HG03039 (cell line): ENCODE measurements around the gene GADD45G.

Experiments
- ATAC-seq: cut with Tn5 transposase; IDR thresholded peaks from one replicate; pipeline ENCODE4 v1.9.1; 2021; ENCODE audit warnings: mild to moderate bottlenecking, moderate library complexity; ENCODE audit not compliant: unreplicated experiment

The GADD45G gene

DNA sequence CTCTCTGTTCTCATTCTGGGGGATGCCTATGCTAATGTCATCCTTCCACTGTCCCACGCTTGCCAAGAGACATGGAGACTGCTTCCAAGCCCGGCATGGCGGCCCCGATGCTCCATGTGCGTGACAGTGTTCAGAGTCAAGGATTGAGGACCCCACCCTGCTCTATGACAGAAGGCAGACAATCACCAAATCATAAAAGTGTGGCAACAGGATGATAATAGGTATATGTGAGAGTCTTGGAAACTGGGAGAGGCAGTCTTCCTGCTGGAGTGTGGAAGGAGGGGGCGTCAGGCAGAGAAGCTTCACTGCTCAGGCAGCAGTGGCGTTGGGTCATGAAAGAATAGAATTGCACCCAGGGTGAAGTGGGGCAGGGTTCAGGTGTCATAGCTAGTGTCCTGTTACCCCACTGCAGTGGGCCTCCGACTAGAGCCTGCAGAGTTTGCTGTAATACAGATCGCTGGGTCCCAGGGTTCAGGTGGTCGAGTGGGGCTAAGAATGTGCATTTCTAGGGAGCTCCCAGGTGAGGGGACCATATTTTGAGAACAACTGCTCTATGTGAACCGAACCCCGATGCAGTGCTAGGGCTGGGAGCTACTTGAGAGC, 12.5 kb upstream of the GADD45G start:
- ATAC-seq: no peak

DNA sequence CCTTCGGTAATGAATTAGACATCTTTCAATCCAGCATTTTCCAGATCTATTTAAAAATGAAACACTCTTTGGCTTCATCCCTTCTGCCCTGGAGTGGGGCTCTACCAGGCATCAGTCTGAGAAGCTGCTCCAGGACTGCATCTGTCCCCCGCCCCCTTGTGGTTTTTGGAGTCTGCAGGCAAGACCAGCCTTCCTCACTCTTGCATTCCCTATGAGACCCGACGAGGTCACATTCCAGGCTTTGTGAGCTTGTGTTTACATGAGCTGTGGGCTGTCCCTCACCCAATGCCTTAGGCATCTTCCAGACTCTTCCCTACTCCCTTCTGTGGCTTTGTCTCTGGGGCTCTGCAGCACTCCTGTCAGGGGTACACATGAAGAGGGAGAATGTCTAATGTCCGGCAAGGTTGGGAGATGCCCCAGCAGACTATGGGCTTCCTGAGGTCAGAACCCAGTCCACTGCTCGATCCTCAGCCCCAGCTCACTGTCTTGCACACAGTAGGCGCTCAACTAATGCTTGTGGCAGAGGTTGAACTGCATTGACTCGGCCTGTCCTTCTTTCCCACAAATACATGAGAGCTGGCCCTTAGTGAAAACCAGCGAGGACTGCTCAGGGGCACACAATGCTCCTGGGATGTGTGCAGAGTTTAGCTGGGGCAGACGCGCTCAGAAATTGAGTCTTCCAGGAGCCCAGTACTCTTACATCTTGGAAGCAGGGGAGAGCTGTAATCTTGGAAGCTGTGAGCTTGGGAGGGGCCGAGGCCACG, 11.7 kb upstream of the GADD45G start:
- ATAC-seq: no peak

DNA sequence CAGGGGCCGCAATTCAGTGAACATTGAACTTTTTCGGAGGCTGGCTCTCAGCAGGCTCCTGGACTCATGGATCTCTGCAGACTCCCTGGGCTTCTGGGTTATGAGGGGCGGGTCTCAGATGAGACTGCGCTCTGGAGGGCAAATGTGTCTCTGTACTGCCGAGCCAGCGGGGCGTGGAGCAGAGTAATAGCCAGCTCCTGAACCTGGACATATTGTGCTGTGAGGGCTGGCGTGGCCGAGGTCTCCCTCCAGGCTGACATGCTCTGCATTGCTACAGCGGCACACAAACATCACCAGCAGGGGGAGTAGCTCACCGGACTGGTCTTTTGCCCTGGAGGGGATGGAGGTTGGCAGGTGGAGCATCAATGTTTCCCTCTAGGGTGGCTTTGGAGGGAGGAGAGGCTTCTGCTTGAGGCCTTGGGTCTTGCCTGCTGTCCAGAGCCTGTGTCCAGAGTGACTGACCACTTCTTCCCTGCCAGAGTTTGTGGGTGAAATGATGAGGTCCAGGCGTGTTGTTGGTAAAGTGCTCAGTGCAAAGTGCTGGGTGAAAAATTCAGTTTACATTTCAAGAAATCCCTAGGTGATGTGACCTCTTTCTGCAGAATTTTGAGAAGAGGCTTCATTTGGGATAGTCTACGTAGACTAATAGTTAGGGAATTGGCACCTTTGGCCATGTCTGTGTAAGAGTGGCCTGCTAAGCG, 10.9 kb upstream of the GADD45G start:
- ATAC-seq: no peak

DNA sequence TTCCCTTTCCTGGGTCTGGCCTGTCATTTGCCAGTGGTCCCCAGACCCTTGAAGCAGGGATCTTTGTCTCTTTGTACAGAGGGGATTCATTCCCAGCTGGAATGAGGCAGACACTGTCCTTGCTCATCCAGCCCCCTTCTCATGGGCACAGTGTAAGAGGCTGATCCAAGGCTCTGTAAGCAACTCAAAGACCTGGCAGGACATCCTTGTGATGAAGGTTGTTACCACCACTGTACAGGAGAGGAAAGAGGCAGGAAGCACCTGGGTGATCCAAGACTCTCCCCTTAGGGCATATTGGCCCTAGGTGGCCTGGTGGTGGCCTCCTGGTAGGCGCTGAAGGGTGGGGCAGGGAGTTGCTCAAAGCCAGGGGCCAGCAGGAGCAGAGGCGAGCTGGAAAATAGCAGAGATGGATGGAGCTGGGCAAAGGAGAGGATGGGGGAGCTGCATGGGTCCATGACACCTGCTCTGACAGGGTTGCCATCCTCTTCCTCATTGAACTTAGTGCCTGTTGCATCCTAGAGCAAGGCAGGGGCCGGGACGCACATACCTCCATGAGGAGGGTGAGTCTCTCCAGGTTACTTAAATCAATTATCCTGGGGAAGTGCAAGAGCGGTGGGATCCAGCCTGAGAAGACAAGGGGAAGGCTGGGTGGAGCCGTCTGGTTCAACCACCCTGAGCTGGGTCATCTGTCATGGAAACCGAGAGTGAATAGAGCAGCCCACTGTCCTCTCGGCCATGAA, 9.8 kb upstream of the GADD45G start:
- ATAC-seq: no peak

DNA sequence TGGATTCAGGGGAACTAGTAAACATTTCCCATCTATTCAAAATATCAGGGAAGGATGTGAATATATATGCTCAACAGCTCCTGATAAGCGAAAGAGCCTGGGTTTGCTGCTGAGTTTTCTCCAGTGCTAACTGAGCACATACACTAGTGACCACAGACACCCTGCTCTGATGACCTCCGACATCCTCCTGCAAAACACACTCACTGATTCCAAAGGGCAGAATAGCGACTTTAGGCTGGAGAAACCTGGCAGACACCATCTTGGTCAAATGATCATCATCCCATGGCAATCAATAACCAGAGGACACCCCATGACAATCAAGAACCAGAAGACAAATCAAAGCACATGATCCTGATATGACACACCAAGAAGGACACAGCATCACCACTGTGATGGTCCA, 9.2 kb upstream of the GADD45G start:
- no peak for ATAC-seq

DNA sequence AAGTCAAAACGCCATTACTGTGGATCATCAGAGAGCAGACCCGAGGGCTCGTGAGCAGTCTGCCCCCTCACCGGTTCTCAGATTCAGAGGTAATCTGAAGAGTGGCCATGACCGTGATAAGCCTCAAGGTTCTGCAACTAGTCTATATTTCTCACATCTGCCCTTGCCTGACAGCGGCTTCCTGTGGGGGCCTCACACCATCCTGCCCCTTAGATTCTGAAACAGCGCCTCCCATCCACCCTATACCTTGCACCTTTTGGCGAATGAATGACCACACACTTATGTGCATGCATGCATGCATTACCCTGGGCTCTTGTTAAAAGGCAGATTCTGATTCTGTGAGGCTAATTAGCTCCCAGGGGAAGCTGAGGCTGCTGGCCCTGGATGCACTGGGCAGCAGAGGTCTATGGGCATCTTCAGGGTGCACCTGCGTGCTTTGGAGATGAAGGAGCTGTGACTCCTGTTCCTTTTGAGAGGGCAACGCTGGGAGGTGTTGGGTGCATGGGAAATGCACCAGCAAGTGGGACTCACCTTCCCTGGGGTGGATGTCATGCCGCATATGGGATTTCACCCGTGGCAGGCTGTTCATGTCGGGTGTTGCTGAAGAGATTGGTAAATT, 7.8 kb upstream of the GADD45G start:
- ATAC-seq: no peak

DNA sequence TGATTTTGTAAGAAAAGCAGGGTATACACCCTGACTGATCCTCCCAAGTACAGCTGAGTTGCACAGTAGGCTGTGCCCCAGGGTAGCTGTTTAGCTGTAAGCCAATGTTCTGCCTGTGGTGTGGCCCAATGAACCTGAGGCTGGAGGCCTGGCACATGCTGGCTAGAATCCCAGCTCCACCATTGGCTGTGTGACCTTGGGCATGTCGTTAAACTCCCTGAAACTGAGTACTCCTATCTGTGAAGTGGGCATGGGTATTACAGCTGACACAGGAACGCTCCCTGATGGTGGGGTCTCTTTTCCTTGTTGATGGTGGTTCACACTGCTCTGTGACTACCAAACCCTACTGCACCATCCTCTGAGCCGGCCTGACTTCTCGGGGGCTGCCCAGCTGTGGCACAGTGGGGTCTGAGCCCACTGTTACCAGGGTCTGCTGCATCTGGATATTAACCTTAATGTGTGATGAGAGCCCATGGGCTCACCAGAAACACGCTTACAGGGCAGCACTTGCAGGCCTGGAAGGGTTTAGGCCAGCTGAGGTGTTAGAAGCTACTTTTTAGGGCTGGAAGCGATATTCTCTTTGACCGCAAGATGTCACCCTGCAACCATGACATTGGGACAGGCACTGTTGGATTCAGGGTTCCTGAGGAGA, 7.0 kb upstream of the GADD45G start:
- ATAC-seq: no peak

DNA sequence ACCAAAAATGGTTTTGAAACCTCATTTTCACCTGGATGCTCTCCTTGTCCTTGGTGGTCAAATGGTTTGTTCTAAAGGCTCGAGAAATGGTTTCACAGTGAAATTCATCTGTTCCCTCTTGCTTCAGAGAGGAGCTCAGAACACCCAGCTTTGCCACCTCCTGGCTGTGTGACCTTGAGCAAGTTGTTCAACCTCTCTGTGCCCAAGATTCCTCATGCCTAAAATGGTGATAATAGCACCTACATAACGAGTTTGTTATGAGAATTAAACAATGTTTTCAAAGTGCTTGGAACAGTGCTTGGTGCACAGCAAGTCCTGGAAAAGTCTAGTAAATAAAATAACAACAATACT, 6.5 kb upstream of the GADD45G start:
- ATAC-seq: no peak

DNA sequence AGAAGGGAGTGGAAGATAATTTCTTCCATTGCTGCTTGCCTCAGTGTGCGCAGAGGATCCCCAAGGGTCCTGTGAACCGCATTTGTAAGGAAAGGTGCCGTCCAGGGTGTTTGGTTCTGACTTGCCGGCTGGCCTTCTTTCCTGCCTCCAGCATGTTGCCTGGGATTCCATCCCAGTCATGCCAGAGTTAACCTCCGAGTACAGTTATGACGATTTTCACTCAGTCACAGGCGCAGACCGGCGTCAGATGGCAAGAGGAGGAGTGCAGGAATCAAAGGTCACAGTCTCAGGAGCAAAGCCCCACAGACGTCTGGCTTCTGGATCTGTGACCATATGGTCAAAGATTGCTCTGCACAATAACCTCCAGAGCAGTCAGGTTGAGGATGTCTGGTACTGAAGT, 5.9 kb upstream of the GADD45G start:
- no peak for ATAC-seq

DNA sequence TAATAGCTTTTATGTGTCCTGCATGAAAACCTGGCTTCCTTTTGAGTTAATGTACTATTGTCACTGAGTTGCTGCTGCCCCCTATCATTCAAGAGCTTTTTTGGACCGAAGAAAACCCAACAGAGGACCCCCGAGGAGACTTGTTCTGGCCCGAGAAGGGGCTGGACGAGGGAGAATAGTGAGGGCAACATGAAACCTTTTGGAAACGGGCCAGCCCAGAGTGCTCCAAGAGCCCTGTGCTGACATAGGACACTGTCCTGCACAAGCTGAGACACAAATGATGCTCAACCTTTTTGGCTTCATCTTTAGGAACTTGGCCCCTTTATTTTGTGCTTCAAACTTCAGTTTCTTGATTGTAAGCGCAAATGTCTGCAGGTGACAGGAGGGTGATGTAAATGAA, 4.0 kb upstream of the GADD45G start:
- no peak for ATAC-seq

DNA sequence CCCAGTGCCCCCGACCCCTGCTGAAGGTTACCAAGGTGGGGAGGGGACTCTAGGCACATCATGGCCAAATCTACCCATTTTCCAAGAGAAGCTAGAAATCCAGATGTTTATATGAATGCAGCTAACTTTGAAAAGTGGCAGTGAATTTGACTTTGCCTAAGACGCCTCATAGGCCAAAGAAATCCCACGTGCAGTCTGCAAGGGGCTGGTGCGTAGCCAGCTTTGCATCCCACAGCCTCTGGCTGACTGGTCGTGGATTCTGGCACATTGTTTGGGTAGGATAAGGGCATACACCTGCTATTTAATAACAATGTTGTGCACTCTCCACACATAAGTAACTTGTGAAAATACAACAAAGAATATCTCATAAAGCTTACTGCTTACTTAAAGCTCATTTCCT, 3.5 kb upstream of the GADD45G start:
- no peak for ATAC-seq

DNA sequence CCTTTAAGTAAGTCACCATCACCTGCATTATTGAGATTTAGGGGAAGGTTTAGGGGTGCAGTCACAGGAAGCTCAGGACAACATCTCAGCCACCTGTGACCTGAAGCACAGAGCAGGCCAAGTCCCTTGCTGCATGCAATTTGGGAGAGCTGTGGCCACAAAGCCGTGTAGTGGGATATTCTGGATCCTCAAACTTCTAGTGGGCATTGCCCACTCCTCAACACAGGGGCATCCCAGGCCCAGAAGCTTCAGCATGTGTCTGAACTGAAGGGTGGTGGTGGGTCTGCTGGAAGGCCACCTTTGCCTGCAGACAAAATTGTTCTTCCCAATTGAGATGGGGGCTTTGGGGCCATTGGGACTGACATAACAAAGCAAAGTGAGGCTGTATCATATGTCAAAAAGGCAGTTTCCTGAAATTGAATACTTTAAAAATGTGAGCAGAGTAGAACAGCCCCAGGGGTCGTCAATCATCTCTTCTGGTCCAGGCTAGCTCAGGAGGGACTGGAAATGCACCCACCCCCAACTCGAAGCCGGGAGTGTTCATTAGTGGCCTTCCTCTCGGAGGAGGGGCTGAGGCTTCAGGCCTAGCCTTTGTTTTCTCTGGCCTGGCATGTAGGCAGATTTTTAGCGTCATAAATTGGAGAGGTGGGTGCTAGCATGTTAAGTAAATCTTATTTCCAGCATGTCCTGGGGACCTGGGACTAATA, 2.8 kb upstream of the GADD45G start:
- ATAC-seq: no peak

DNA sequence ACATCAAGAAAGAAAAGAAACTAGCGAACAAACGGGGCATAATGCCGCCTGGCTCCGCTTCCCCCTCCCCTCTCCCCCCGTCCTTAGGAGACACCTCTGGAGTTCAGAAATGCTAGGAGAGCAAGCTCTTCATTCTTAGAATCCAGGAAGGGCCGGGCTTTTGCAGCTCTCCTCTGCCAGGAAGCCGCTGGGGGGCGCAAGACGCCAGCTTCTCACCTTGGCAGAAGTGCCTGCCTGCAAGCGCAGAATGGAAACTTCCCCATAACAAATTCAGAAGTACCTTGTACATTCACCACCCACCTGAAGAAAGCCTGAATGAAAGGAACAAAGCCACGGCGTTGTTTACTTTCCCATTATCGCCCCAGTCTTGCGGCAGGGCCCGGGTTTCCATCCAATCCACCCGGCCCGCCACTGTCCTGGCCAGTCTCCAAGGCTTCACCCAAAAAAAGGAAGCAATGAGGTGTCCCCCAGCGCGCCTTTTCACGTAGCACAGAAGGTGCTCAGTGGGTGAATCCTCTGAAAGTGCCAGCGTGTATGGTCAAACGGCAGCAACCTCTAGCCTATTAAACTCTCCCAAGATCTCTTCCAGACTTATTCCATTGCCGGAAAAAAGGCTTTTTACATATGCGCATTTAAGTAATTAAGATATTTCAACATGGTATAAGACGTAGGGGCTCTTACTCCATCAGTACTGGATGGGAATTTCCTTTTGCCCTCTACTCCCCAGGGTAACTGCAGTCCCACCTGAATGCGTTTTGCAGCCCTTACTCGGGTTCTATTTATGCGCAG, 1.6 kb upstream of the GADD45G start:
- ATAC-seq: no peak

DNA sequence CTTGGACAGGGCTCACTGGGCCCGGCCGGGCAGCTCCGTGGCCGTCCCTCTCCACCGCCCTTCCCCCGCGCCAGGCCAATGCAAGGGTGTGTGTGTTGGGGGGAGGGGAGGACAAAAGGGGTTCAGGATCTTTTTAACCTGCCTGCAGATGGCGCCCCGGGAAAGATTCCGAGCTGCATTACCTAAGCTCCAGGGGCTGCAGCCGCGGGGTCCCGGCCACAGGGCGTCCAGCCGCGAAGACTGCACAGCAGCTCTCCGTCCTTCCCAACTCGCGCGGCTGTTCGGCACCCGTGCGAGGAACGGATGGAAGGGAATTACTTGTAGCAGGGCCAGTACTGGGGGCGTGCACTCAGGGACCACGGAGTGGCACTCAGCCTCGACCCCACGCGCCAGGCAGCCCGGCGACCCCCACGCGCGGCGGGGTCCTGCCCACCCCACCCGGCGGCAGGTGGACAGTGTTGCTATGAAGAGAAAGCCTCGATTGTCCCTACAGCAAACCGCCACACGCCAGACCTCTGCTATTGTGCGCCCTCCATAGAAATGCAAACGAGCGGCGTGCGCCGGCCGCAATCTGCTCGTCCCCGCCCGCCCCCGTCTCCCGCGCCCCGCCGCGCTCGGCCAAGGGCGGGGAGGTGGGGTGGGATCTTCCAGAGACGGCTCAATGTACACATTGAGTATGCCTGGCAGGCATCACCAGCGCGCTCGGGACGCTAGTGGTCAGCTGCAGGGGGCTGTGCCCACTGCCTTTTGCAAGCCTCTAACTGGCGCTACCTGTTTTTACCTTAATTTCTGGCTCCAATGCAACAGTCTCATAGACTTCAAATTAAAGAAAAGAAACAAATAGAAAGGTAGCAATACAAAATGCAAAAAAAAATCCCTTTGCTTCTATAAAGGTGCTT, 796 bp upstream of the GADD45G start:
- ATAC-seq: no peak

DNA sequence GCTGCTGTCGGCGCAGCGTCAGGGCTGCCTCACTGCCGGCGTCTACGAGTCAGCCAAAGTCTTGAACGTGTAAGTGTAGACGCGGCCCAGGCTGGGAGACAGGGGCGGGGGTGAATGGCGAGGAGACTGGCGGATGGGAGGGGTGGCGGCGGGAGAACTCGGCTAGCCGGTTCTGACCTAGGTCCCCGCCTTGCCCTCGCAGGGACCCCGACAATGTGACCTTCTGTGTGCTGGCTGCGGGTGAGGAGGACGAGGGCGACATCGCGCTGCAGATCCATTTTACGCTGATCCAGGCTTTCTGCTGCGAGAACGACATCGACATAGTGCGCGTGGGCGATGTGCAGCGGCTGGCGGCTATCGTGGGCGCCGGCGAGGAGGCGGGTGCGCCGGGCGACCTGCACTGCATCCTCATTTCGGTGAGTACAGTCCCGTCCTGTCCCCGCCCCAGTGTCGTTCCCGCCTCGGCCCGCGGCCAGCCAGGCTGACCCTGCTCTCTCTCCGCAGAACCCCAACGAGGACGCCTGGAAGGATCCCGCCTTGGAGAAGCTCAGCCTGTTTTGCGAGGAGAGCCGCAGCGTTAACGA, 745 bp downstream of the GADD45G start:
- no peak for ATAC-seq

DNA sequence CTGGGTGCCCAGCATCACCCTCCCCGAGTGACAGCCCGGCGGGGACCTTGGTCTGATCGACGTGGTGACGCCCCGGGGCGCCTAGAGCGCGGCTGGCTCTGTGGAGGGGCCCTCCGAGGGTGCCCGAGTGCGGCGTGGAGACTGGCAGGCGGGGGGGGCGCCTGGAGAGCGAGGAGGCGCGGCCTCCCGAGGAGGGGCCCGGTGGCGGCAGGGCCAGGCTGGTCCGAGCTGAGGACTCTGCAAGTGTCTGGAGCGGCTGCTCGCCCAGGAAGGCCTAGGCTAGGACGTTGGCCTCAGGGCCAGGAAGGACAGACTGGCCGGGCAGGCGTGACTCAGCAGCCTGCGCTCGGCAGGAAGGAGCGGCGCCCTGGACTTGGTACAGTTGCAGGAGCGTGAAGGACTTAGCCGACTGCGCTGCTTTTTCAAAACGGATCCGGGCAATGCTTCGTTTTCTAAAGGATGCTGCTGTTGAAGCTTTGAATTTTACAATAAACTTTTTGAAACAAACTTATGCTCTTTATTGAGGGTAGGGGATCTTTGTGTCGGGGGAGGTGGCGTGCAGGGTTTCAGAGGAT, 1.3 kb downstream of the GADD45G start:
- no peak for ATAC-seq

DNA sequence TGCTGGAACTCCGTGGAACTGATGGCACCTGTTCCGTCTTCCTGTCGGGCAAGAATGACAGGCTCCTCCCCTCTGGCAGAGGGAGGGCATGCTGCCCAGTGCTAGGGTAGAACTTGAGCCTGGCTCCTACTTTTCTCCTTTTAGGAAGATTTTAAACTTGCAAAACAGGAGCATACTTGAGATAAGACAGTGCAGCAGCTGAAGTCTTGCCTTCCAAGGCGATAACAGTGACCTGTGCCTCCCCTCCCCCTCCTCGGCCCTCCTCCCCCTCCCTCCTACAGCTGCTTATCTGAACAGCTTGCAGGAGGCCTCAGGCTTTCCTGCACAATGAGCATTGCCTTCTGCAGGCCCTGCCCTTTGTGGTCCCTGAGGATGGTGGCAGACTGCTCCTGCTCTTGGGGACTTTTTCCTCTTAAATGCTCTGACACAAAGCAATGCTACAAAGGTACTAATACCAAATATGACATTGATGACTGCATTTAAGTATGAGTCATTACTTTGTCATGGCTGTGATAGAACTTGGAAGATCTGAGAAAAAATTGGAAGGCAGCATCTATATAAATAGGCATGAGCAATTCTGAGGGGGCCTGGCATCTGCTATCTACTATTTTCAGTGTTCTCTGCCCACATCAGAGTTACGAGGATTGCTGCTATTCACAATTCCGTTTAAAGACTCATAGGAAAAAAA, 2.0 kb downstream of the GADD45G start:
- ATAC-seq: no peak
